Left ventricle myocardium inferior (tissue), 1 donor: Measurements from ENCODE around the gene EEA1. TPM values are rescaled to one million over a fixed set of nuclear protein-coding genes. Genes with fewer than 3 reads are reported as not detected.

Experiments used
- DNase-seq: peaks from one replicate; pipeline ENCODE4 v3.0.0-alpha.2; 2020
- H3K27ac ChIP-seq: fragments of 200-600 bp; replicated peaks from 2 replicates; pipeline ENCODE4 v1.8.0; 2021
- H3K27me3 ChIP-seq: fragments of 200-600 bp; 2 replicates; pipeline ENCODE4 v1.8.0; 2021; ENCODE audit warnings: low read depth
- H3K36me3 ChIP-seq: fragments of 200-600 bp; 2 replicates; pipeline ENCODE4 v1.8.0; 2021
- H3K4me1 ChIP-seq: fragments of 200-600 bp; 2 replicates; pipeline ENCODE4 v1.8.0; 2021
- H3K4me3 ChIP-seq: fragments of 200-600 bp; 2 replicates; pipeline ENCODE4 v1.8.0; 2021; ENCODE audit warnings: mild to moderate bottlenecking, moderate library complexity
- H3K9me3 ChIP-seq: fragments of 200-600 bp; replicated peaks from 2 replicates; pipeline ENCODE4 v1.8.0; 2021
- intact Hi-C: fragments of 100-400 bp; cut with micrococcal nuclease; formaldehyde crosslinking; loops from one replicate; pipeline ENCODE4 v1.11.0; 2022
- long read RNA-seq: library from polyadenylated mRNA; unstranded; transcript quantifications from one replicate; pipeline ENCODE4 v2.0.0, GENCODE V29; 2021
- total RNA-seq: library from RNA; stranded (reverse); fragmentation: NEBNext Ultra II Directional; extraction: Animal tissue kit (Norgen Biotek cat#: 25700); gene quantifications from one replicate; pipeline ENCODE4 v1.2.1, GENCODE V29; 2021
- TF ChIP-seq, protein P1 (sequence below): fragments of 200-600 bp; IDR thresholded peaks from 2 replicates; pipeline ENCODE4 v1.8.0; 2021; ENCODE audit warnings: antibody characterized with exemption, mild to moderate bottlenecking, borderline replicate concordance
- donor health status: DM: no; HTN: yes; CAD: no; lungs with severe emphysema.

The EEA1 gene
- total RNA-seq = 23.9 TPM
- long read RNA-seq, full-length matches to known transcripts = 5 of 12 reads
- long read RNA-seq, partial matches to known transcripts = 5 of 12 reads
- long read RNA-seq, other reads (novel, unspliced or antisense) = 2 of 12 reads

GRCh38 chr12:92928962-92929915 lies at the start of gene EEA1:
Gene EEA1 (minus strand): TSS chr12:92929295. CDS start chr12:92929066, 229 bp downstream.
- H3K36me3 ChIP-seq = no peaks in the 10 kb centered on the region
- H3K4me3 ChIP-seq = peak within 1 kb of the TSS; percentile 90
- H3K4me1 ChIP-seq = peaks cover 49% of the 10 kb centered on the region
- TF ChIP-seq, protein P1, sequence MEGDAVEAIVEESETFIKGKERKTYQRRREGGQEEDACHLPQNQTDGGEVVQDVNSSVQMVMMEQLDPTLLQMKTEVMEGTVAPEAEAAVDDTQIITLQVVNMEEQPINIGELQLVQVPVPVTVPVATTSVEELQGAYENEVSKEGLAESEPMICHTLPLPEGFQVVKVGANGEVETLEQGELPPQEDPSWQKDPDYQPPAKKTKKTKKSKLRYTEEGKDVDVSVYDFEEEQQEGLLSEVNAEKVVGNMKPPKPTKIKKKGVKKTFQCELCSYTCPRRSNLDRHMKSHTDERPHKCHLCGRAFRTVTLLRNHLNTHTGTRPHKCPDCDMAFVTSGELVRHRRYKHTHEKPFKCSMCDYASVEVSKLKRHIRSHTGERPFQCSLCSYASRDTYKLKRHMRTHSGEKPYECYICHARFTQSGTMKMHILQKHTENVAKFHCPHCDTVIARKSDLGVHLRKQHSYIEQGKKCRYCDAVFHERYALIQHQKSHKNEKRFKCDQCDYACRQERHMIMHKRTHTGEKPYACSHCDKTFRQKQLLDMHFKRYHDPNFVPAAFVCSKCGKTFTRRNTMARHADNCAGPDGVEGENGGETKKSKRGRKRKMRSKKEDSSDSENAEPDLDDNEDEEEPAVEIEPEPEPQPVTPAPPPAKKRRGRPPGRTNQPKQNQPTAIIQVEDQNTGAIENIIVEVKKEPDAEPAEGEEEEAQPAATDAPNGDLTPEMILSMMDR = peak; percentile 43
- intact Hi-C loops = no loop called here
- DNase-seq = peak; percentile 97
- no peaks in the 10 kb centered on the region for H3K27me3 ChIP-seq
- H3K27ac ChIP-seq = peak within 1 kb of the TSS; percentile 99
- H3K9me3 ChIP-seq = no peaks in the 10 kb centered on the region

- TF ChIP-seq, protein P1 = no peak
- H3K4me1 ChIP-seq = no peaks in the 10 kb centered on the region
- H3K27ac ChIP-seq = no peak overlapping the region
- no peaks in the 10 kb centered on the region for H3K36me3 ChIP-seq
- H3K4me3 ChIP-seq = no peak overlapping the region
- no peak for DNase-seq
- peaks cover 51% of the 10 kb centered on the region for H3K9me3 ChIP-seq
- no peaks in the 10 kb centered on the region for H3K27me3 ChIP-seq
- intact Hi-C loops = no loop called here
Measured at GRCh38 chr12:92978607-92979006, 49.5 kb upstream of the EEA1 start.

DNA sequence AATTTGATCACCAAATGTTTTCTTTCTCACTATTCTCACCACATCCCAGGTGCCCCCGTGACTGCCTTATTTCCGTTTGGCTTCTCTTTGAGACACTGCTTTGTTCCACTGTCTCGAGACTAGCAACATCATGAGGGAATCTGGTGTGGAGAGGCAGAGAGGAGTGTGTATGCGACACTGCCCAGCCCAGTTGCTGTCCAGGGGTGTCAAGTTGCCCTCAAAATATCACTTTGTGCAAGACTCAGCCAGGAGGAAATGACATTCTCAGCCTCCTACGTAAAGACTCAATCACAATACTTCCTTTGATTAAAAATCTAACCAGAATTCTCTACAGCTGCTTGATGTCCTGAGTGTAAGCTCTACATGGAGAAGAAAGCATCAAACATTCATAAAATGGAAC lies 48.2 kb upstream of the EEA1 start:
- Histone ChIP-seq H3K4me3 (no peak overlapping the region), H3K4me1 (peaks cover 2% of the 10 kb centered on the region), H3K9me3 (peaks cover 38% of the 10 kb centered on the region), H3K36me3 (no peaks in the 10 kb centered on the region), H3K27ac (no peak overlapping the region), H3K27me3 (no peaks in the 10 kb centered on the region)
- intact Hi-C loops = no loop called here
- DNase-seq = no peak
- TF ChIP-seq, protein P1 = no peak

- intact Hi-C loops = no loop called here
- no peak overlapping the region for H3K4me3 ChIP-seq
- peaks cover 10% of the 10 kb centered on the region for H3K4me1 ChIP-seq
- no peaks in the 10 kb centered on the region for H3K27me3 ChIP-seq
- H3K9me3 ChIP-seq = peaks cover 16% of the 10 kb centered on the region
- TF ChIP-seq, protein P1 = no peak
- no peaks in the 10 kb centered on the region for H3K36me3 ChIP-seq
- H3K27ac ChIP-seq = no peak overlapping the region
- no peak for DNase-seq
Measured at GRCh38 chr12:92974759-92975158, 45.7 kb upstream of the EEA1 start.

- Histone ChIP-seq H3K27ac (no peak overlapping the region), H3K27me3 (no peaks in the 10 kb centered on the region), H3K36me3 (no peaks in the 10 kb centered on the region), H3K9me3 (peaks cover 16% of the 10 kb centered on the region), H3K4me1 (peaks cover 10% of the 10 kb centered on the region), H3K4me3 (no peak overlapping the region)
- intact Hi-C loops = no loop called here
- DNase-seq = no peak
- TF ChIP-seq, protein P1 = no peak
Measured at GRCh38 chr12:92973614-92974013, 44.5 kb upstream of the EEA1 start.
